ENCODE results near the gene C4B.
"Not testable (repeated sequence)": the region's sequence is repeated elsewhere in the genome, so short reads cannot be mapped to it uniquely, and the experiment has no call there.

GRCh38 chr6:32049149-32049548 lies 34.6 kb downstream of the C4B start:
- TF ChIP-seq CTCF (IDR thresholded peaks at IDR 0.05; ENCODE audit: low read length); EZH2 (optimal IDR thresholded peaks at IDR 0.05; ENCODE audit: low read depth, low read length): not testable (repeated sequence)
